Measurements from ENCODE around the gene TRMT10B. TPM values are rescaled to one million over a fixed set of nuclear protein-coding genes. Genes with fewer than 3 reads are reported as not detected.
"Not testable (repeated sequence)": the region's sequence is repeated elsewhere in the genome, so short reads cannot be mapped to it uniquely, and the experiment has no call there.

Gene TRMT10B
- polyA plus RNA-seq, 1 experiment: 6.9 TPM

DNA sequence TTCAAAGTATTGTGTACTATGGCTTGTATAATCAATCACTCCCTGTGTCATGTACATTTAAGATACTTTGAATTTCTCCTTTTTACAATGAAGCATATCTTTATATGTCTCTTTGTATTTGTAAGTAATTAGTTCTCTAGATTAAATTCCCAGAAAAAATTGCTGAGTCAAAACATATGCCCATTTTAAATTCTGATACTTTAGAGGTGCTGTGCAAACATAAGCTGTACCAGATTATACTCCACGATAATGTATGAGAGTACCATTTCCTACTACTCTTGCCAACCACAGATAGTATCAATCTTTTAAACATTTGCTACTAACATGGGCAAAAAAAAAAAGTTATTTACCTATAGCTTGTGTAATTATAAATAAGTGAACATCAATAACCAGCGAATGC lies 65.2 kb downstream of the TRMT10B start:
- no peak for DNase-seq (ENCODE audit: low read depth, low spot score)
- no peaks in the 10 kb centered on the region for H3K9me3 ChIP-seq (ENCODE audit: control insufficient read depth, insufficient read depth, low read length)
- ChIA-PET CTCF (no interaction called here), POLR2A (no interaction called here)
- no peak overlapping the region for H3K27ac ChIP-seq (ENCODE audit: low read depth, low read length)
- no peaks in the 10 kb centered on the region for H3K27me3 ChIP-seq (ENCODE audit: control insufficient read depth, insufficient read depth, low read length)
- TF ChIP-seq, protein P1, sequence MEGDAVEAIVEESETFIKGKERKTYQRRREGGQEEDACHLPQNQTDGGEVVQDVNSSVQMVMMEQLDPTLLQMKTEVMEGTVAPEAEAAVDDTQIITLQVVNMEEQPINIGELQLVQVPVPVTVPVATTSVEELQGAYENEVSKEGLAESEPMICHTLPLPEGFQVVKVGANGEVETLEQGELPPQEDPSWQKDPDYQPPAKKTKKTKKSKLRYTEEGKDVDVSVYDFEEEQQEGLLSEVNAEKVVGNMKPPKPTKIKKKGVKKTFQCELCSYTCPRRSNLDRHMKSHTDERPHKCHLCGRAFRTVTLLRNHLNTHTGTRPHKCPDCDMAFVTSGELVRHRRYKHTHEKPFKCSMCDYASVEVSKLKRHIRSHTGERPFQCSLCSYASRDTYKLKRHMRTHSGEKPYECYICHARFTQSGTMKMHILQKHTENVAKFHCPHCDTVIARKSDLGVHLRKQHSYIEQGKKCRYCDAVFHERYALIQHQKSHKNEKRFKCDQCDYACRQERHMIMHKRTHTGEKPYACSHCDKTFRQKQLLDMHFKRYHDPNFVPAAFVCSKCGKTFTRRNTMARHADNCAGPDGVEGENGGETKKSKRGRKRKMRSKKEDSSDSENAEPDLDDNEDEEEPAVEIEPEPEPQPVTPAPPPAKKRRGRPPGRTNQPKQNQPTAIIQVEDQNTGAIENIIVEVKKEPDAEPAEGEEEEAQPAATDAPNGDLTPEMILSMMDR (IDR thresholded peaks at IDR 0.05; ENCODE audit: low read depth, low read length): no peak
- no peak overlapping the region for H3K4me3 ChIP-seq (ENCODE audit: low read depth, low read length)

DNA sequence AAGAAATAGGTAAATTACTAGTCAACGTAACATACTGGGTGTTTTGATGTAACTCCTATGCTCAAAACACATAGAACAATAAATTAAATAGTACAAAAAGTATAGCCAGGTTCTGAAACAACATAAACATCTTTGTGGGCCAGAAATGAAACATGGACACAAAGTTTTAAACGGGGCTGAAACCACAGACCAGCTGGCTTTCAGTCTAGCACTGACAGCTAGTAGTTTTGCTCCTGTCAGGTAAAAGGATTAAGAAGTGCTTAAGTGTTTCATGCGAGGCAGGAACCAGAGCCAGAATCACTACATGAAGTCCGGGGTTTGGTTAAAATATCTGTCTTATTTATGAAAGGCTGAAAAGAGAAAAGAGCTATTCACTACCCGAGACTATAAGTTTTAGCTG lies 66.5 kb downstream of the TRMT10B start:
- no peak for DNase-seq (ENCODE audit: low read depth, low spot score)
- Histone ChIP-seq H3K27ac (ENCODE audit: low read depth, low read length) (no peak overlapping the region), H3K4me3 (ENCODE audit: low read depth, low read length) (no peak overlapping the region), H3K9me3 (ENCODE audit: control insufficient read depth, insufficient read depth, low read length) (no peaks in the 10 kb centered on the region), H3K27me3 (ENCODE audit: control insufficient read depth, insufficient read depth, low read length) (no peaks in the 10 kb centered on the region)
- POLR2A ChIA-PET: no interaction called here
- TF ChIP-seq, protein P1 (IDR thresholded peaks at IDR 0.05; ENCODE audit: low read depth, low read length): no peak
- CTCF ChIA-PET: no interaction called here

DNA sequence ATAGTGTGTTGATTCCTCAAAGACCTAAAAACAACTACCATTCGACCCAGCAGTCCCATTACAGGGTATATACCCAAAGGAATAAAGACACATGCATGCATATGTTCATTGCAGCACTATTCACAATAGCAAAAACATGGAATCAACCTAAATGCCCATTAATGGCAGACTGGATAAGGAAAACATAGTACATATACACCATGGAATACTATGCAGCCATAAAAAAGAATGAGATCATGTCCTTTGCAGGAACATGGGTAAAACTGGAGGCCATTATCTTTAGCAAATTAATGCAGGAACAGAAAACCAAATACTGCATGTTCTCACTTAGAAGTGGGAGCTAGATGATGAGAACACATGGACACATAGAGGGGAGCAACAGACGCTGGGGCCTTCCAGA lies 71.6 kb downstream of the TRMT10B start:
- POLR2A ChIA-PET; H3K4me3 ChIP-seq (ENCODE audit: low read depth, low read length); H3K27me3 ChIP-seq (ENCODE audit: control insufficient read depth, insufficient read depth, low read length); DNase-seq (ENCODE audit: low read depth, low spot score); CTCF ChIA-PET; H3K9me3 ChIP-seq (ENCODE audit: control insufficient read depth, insufficient read depth, low read length); H3K27ac ChIP-seq (ENCODE audit: low read depth, low read length): not testable (repeated sequence)

DNA sequence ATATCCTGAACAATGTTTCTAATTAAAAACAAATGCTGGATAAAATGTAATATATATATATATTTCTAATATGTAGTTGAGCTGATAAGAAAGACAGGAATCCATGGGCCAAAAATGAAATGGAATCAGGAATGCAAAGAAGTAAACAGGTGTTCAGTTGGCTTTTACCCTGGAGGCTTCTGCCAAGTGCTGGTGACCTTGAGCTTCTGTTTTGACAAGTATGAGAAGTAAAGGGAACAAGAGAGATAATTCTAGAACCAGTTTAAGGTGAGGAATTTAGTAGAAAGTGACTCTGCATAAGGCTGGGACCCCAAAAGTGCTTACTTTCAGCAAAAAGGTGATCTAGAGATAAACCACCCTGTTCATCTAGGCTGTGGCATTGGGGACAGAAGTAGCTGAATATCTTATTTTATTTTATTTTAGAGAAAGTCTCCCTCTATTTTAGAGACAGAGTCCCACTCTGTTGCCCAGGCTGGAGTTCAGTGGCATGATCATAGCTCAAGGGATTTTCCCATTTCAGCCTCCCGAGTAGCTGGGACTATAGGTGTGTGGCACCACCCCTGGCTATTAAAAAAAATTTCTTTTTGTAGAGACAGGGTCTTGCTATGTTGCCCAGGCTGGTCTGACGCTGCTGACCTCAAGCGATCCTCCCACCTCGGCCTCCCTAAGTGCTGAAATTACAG lies 74.0 kb downstream of the TRMT10B start:
- no peak for DNase-seq (ENCODE audit: low read depth, low spot score)
- Histone ChIP-seq H3K9me3 (ENCODE audit: control insufficient read depth, insufficient read depth, low read length) (no peaks in the 10 kb centered on the region), H3K27ac (ENCODE audit: low read depth, low read length) (no peak overlapping the region), H3K27me3 (ENCODE audit: control insufficient read depth, insufficient read depth, low read length) (no peaks in the 10 kb centered on the region), H3K4me3 (ENCODE audit: low read depth, low read length) (no peak overlapping the region)
- ChIA-PET POLR2A (no interaction called here), CTCF (no interaction called here)
- TF ChIP-seq, protein P1 (IDR thresholded peaks at IDR 0.05; ENCODE audit: low read depth, low read length): no peak

Other genes with a start within 250 kb of the TRMT10B start
- gene FBXO10, start 177.4 kb upstream of the TRMT10B start, polyA plus RNA-seq (2011; rRNA removed): 9.7 and 10.7 TPM in 2 replicates
- gene TOMM5, start 161.2 kb upstream of the TRMT10B start, polyA plus RNA-seq (2011; rRNA removed): 185 and 207 TPM in 2 replicates
- not detected in 2 replicates for gene FRMPD1, start 102.9 kb upstream of the TRMT10B start, polyA plus RNA-seq (2011; rRNA removed)
- 19.9 and 29.1 TPM in 2 replicates for gene EXOSC3, start 31.3 kb downstream of the TRMT10B start, polyA plus RNA-seq (2011; rRNA removed)
- 26.4 and 28.7 TPM in 2 replicates for gene DCAF10, start 47.0 kb downstream of the TRMT10B start, polyA plus RNA-seq (2011; rRNA removed)
- 27.7 and 29.9 TPM in 2 replicates for gene SLC25A51, start 150.3 kb downstream of the TRMT10B start, polyA plus RNA-seq (2011; rRNA removed)